Keratinocyte (primary cell): ENCODE measurements around the gene BOLA3. TPM values are rescaled to one million over a fixed set of nuclear protein-coding genes. Genes with fewer than 3 reads are reported as not detected.
A peak's percentile ranks its signal among the peaks of the same experiment; 100 is the strongest.

Experiments
- DNase-seq: peaks from one replicate; pipeline ENCODE4 v3.0.0-alpha.2; 2011; ENCODE audit warnings: low read depth, missing footprints, low spot score
- FAIRE-seq: peaks from 2 replicates; lab custom pipeline; 2011; peaks lifted over from hg19 to GRCh38; lab: Jason Lieb, UNC
- H2AFZ ChIP-seq: 2 replicates; pipeline ENCODE4 v1.6.0; 2012; ENCODE audit warnings: low read length, control low read depth, inconsistent platforms; ENCODE audit not compliant: control insufficient read depth
- H3K27ac ChIP-seq: 2 replicates; pipeline ENCODE4 v1.5.1; 2011; ENCODE audit warnings: low read length; ENCODE audit not compliant: control insufficient read depth, insufficient read depth
- H3K27me3 ChIP-seq: 3 replicates; pipeline ENCODE4 v1.6.0; 2011; ENCODE audit warnings: low read length; ENCODE audit not compliant: control insufficient read depth, insufficient read depth; ENCODE audit errors: extremely low read depth
- H3K36me3 ChIP-seq, 2 experiments: 2 replicates in 1 of 2; 3 replicates in 1 of 2; pipeline ENCODE4 v1.5.1; 2011; ENCODE audit warnings: low read length in 2 of 2, mild to moderate bottlenecking in 1 of 2; ENCODE audit not compliant: control insufficient read depth in 2 of 2, insufficient read depth in 2 of 2; ENCODE audit errors: extremely low read depth in 1 of 2
- H3K4me1 ChIP-seq: 3 replicates; pipeline ENCODE4 v1.5.1; 2011; ENCODE audit warnings: low read length; ENCODE audit not compliant: control insufficient read depth, insufficient read depth; ENCODE audit errors: extremely low read depth
- H3K4me2 ChIP-seq: 3 replicates; pipeline ENCODE4 v1.6.0; 2011; ENCODE audit warnings: low read depth, low read length; ENCODE audit not compliant: control insufficient read depth, insufficient read depth; ENCODE audit errors: extremely low read depth
- H3K4me3 ChIP-seq, 3 experiments: fragments of 200-600 bp in 1 of 3; sonication (generic) in 1 of 3; 2 replicates in 2 of 3; 3 replicates in 1 of 3; pipeline ENCODE4 v1.5.1; 2011 to 2016; ENCODE audit warnings: low read length in 3 of 3, mild to moderate bottlenecking in 3 of 3, control low read depth in 2 of 3, inconsistent platforms in 1 of 3, low read depth in 1 of 3, mixed read lengths in 1 of 3, mixed run types in 1 of 3, moderate library complexity in 1 of 3; ENCODE audit not compliant: control insufficient read depth in 2 of 3, insufficient read depth in 2 of 3; ENCODE audit errors: extremely low read depth in 1 of 3
- H3K79me2 ChIP-seq: 2 replicates; pipeline ENCODE4 v1.6.0; 2012; ENCODE audit warnings: low read length; ENCODE audit not compliant: control insufficient read depth, insufficient read depth
- H3K9ac ChIP-seq: 3 replicates; pipeline ENCODE4 v1.6.0; 2011; ENCODE audit warnings: low read length; ENCODE audit not compliant: control insufficient read depth, insufficient read depth; ENCODE audit errors: extremely low read depth
- H3K9me1 ChIP-seq: 3 replicates; pipeline ENCODE4 v1.6.0; 2011; ENCODE audit warnings: low read length; ENCODE audit not compliant: control insufficient read depth, insufficient read depth; ENCODE audit errors: extremely low read depth
- H3K9me3 ChIP-seq: 2 replicates; pipeline ENCODE4 v1.5.1; 2012; ENCODE audit warnings: low read depth, low read length; ENCODE audit not compliant: control insufficient read depth
- H4K20me1 ChIP-seq: 3 replicates; pipeline ENCODE4 v1.6.0; 2011; ENCODE audit warnings: low read length; ENCODE audit not compliant: control insufficient read depth, insufficient read depth; ENCODE audit errors: extremely low read depth
- EZH2 ChIP-seq: IDR thresholded peaks from one replicate; pipeline ENCODE4 v1.6.1; 2012; ENCODE audit warnings: inconsistent platforms, mild to moderate bottlenecking, low read length, moderate library complexity
- dilution Hi-C: fragments of 300-500 bp; cut with MboI; formaldehyde crosslinking; loops from one replicate; pipeline ENCODE4 v1.7.0; 2020; ENCODE audit warnings: low sequenced_read_pairs; ENCODE audit not compliant: extremely low pct_ligation_motif_present
- polyA plus RNA-seq, 5 experiments: library from polyadenylated mRNA; depleted of rRNA in 3 of 5; stranded (reverse) in 3 of 5; stranded (forward) in 1 of 5; unstranded in 1 of 5; fragments of >200 nt; gene quantifications; 1 replicate in 1 of 5; 2 replicates in 3 of 5; 3 replicates in 1 of 5; pipeline versions ENCODE4 v1.2.1 to v1.2.3, GENCODE V29; 2011 to 2012; ENCODE audit warnings: missing spikeins in 2 of 5, low read depth in 1 of 5, low replicate concordance in 1 of 5
- TF ChIP-seq, protein P1 (sequence below), 3 experiments: IDR thresholded peaks in 1 of 3; conservative IDR thresholded peaks in 1 of 3; optimal IDR thresholded peaks in 1 of 3; 2 replicates in 2 of 3; 3 replicates in 1 of 3; pipeline versions ENCODE3 to v1.5.1; 2011; ENCODE audit warnings: low read length in 3 of 3, mild to moderate bottlenecking in 3 of 3, moderate library complexity in 2 of 3, control low read depth in 1 of 3, inconsistent platforms in 1 of 3; ENCODE audit not compliant: insufficient read depth in 2 of 3; ENCODE audit errors: extremely low read depth in 1 of 3

The BOLA3 gene
- polyA plus RNA-seq, 1 donor (not counting 4 experiments of a cell fraction or from before 2014, with no cell fraction given) = 116 TPM

DNA sequence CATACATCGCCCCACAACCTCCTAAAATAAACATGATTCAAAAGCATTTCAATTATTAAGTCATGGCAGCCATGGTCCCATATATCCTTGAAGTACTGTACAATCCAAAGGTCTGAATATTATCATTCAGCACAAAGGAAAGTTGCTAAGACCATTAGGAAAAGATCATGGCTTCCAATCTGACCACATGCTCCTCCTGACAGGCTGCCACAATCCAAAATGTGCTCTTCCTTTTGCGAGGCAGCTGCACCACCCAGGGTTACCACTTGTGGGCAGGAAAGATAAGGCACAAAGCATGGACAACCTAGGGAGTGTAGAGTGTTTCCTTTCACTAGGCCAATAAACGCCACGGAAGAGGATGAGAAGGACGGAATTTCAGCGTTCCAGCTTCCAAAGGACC is 5.4 kb downstream of the BOLA3 start:
- H3K27me3 ChIP-seq = no peaks in the 10 kb centered on the region
- no peak overlapping the region for H3K4me2 ChIP-seq
- no peak overlapping the region for H3K9ac ChIP-seq
- no peak overlapping the region for H3K4me3 ChIP-seq
- TF ChIP-seq EZH2 = no peak
- TF ChIP-seq, protein P1, sequence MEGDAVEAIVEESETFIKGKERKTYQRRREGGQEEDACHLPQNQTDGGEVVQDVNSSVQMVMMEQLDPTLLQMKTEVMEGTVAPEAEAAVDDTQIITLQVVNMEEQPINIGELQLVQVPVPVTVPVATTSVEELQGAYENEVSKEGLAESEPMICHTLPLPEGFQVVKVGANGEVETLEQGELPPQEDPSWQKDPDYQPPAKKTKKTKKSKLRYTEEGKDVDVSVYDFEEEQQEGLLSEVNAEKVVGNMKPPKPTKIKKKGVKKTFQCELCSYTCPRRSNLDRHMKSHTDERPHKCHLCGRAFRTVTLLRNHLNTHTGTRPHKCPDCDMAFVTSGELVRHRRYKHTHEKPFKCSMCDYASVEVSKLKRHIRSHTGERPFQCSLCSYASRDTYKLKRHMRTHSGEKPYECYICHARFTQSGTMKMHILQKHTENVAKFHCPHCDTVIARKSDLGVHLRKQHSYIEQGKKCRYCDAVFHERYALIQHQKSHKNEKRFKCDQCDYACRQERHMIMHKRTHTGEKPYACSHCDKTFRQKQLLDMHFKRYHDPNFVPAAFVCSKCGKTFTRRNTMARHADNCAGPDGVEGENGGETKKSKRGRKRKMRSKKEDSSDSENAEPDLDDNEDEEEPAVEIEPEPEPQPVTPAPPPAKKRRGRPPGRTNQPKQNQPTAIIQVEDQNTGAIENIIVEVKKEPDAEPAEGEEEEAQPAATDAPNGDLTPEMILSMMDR (optimal IDR thresholded peaks at IDR 0.05 in 1 of 3, IDR thresholded peaks at IDR 0.05 in 1 of 3, conservative IDR thresholded peaks at IDR 0.05 in 1 of 3; ENCODE audit: extremely low read depth in 1 of 3, insufficient read depth in 2 of 3, low read length in 3 of 3) = peak; percentile 24 to 49 (median 33)
- FAIRE-seq (no peak), DNase-seq (no peak)
- no peaks in the 10 kb centered on the region for H4K20me1 ChIP-seq
- H3K79me2 ChIP-seq = peaks cover 26% of the 10 kb centered on the region
- no peaks in the 10 kb centered on the region for H3K9me3 ChIP-seq
- H2AFZ ChIP-seq = no peak overlapping the region
- peaks cover 13 to 14% of the 10 kb centered on the region in 2 experiments for H3K36me3 ChIP-seq
- no peaks in the 10 kb centered on the region for H3K9me1 ChIP-seq
- no peak overlapping the region for H3K27ac ChIP-seq
- peaks cover 12% of the 10 kb centered on the region for H3K4me1 ChIP-seq
- dilution Hi-C loops = no loop called here

DNA sequence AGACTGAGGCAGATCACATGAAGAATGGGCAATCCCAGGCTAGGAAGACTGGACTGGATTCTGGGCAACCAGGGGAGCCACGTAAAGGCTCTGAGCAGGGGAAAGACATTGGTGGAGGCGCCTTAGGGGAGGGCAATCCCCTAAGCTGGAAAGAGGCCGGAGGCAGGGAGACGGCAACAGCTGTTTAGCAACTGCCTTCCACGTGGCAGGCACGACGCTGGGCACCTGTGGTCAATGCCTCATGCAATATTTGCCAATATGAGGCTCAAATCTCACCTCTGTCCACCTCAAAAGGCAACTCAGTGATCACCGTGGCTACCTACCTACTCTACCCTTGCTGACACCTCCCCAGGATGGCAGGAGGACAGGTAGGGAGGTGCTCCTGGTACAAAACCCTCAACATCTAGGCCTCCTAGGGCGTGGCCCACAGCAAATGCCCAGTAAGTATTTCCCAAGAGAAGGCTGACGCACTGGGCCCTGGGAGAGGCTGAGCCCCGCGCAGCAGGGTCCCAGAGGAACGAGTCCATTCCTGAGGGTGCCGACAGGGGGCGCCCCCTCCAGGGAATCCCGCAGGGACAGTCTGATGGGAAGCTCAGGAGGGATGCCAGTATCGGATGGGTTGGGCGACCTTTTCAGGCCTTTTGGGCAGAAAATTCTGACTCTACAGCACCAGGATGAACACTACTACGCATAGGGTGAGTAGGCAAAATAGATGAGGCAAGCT is 8.9 kb downstream of the BOLA3 start:
- H2AFZ ChIP-seq = no peak overlapping the region
- no peaks in the 10 kb centered on the region for H3K4me1 ChIP-seq
- DNase-seq (no peak), FAIRE-seq (no peak)
- no peak overlapping the region for H3K4me3 ChIP-seq
- H3K27ac ChIP-seq = no peak overlapping the region
- no peaks in the 10 kb centered on the region for H4K20me1 ChIP-seq
- TF ChIP-seq, protein P1 (optimal IDR thresholded peaks at IDR 0.05 in 1 of 3, IDR thresholded peaks at IDR 0.05 in 1 of 3, conservative IDR thresholded peaks at IDR 0.05 in 1 of 3; ENCODE audit: extremely low read depth in 1 of 3, insufficient read depth in 2 of 3, low read length in 3 of 3) = peak in 1 of 3 experiments; percentile 39
- no peak for TF ChIP-seq EZH2
- H3K36me3 ChIP-seq = peaks cover 16 to 19% of the 10 kb centered on the region in 2 experiments
- no peaks in the 10 kb centered on the region for H3K9me3 ChIP-seq
- no peak overlapping the region for H3K9ac ChIP-seq
- no peaks in the 10 kb centered on the region for H3K9me1 ChIP-seq
- H3K79me2 ChIP-seq = peaks cover 11% of the 10 kb centered on the region
- no peak overlapping the region for H3K4me2 ChIP-seq
- no peaks in the 10 kb centered on the region for H3K27me3 ChIP-seq
- dilution Hi-C loops = no loop called here
